GM21423 (cell line): ENCODE measurements around the gene GTPBP10.
A peak's percentile ranks its signal among the peaks of the same experiment; 100 is the strongest.
"Not testable (repeated sequence)": the region's sequence is repeated elsewhere in the genome, so short reads cannot be mapped to it uniquely, and the experiment has no call there.

Source experiments
- ATAC-seq: cut with Tn5 transposase; IDR thresholded peaks from one replicate; pipeline ENCODE4 v1.9.1; 2021; ENCODE audit warnings: mild to moderate bottlenecking, moderate library complexity; ENCODE audit not compliant: unreplicated experiment

GTPBP10 gene, protein sequence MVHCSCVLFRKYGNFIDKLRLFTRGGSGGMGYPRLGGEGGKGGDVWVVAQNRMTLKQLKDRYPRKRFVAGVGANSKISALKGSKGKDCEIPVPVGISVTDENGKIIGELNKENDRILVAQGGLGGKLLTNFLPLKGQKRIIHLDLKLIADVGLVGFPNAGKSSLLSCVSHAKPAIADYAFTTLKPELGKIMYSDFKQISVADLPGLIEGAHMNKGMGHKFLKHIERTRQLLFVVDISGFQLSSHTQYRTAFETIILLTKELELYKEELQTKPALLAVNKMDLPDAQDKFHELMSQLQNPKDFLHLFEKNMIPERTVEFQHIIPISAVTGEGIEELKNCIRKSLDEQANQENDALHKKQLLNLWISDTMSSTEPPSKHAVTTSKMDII

DNA sequence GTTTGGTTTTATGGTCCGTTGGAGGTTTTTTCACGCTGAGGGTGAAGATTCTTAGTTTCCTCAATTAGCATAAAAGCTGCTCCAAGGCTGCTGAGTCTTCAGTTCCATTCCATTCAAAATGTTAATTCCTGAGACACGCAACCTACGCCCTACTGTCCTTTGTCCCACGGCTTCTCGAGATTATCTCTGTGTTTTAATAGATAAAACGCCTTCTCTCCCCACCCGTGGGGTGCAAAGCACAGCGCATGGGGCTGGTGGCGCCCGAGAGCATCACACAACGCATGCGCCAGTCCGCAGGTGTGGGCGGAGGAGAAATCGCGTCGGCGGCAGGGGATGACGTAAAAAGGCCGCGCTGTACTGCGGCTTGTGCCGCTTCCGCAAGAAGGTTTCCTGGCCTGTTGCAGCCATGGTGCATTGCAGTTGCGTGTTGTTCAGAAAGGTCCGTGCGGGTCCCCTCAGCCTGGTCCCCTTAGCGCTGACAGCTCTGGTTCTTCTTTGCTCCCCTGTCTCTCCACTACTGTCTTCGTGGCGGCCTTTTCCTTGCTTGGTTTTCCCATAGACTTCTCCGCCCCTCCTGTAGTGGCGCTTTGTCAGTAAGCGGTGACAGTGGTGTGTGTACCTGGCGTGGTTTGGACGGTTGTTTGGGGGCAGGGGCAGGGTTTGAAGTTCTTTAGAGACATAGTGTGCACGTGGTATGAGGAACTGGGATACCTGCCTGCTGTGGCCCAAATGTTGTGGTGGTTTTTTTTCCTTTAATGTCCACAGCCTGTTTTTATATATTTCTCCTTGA is at the start of gene GTPBP10:
GTPBP10 (plus strand) TSS at position 381 of the 790 bp plus-strand sequence; CDS start at position 407, 26 bp downstream.
- ATAC-seq = peak; percentile 97

DNA sequence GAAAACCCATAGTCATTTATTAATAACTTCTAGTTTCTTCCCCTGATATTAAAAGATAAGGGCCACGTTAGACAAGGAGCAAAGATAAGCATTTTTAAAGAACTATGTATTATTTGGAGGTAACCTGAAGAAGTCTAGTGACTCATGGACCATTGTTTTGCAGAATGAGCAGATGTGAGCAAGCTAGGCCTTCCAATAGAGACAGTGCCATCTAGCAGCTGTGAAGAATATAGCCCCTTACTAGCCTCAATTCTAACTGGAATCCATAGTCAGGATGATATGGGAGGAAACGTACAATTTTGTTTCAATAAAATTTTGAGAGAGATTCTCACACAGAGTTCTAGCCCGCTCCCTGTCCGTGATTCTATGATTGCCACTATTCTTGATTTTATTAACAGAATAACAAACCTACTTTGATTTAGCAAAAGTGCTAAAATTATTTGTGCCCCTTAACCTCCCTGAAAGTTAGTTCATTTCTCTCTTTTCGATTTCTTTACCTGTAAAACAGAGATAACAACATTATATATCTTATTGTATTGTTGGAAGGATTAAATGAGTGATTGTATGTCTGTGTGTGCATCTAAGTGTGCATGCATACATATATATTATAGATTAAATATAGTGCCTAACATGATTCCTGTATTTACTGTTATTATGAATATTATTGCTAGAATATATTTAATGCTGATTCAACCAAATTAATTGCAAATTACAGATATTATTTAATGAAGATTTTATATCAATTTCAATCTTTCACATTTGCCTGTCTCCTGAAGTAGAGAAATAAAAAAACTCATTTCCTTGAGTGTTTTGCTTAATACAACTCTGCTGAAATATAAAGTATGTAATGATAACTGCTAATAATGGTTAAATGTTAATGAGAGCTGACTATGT is 48.1 kb upstream of the GTPBP10 start:
- peak; percentile 80 for ATAC-seq

GRCh38 chr7:90303241-90303640 is 43.3 kb upstream of the GTPBP10 start:
- no peak for ATAC-seq

- ATAC-seq = no peak
Observed at GRCh38 chr7:90309872-90310271, 36.6 kb upstream of the GTPBP10 start.

DNA sequence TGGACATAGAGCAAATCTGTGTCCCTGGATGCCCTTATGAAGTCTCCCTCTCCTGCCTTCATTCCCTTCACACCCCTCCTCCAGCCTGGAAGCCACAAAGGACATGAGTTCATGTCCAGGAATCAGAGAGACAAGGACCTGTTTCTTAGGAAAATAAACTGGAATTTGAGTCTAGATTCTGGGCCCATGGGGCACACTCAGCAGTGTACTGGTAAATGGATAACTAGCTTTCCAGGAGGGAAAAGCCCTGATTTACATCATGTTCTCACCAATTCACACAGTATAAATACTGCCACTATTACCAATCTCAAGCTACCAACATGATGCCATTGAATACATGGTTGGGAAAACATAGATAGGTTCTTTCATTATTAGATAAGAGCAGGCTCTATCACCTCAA is 35.3 kb upstream of the GTPBP10 start:
- no peak for ATAC-seq

DNA sequence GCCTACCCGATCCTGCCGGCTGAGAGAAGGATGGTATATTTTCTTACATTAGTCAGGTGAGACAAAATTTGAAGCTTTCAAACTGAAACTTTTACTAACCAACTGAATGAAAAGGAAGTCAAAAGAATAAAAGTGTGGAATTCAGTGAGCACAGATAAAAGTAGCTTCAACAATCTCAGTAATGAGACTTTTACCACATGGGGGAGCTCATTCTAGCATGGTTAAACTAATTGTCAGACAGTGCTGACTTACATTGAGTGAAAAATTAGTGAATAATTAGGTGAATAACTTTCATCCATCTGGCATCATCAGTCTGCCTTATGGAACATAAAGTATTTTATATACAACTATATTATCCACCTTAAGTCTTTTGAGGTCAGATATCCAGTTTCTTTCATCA is 33.8 kb upstream of the GTPBP10 start:
- no peak for ATAC-seq

- ATAC-seq = no peak
Observed at GRCh38 chr7:90313907-90314306, 32.6 kb upstream of the GTPBP10 start.

DNA sequence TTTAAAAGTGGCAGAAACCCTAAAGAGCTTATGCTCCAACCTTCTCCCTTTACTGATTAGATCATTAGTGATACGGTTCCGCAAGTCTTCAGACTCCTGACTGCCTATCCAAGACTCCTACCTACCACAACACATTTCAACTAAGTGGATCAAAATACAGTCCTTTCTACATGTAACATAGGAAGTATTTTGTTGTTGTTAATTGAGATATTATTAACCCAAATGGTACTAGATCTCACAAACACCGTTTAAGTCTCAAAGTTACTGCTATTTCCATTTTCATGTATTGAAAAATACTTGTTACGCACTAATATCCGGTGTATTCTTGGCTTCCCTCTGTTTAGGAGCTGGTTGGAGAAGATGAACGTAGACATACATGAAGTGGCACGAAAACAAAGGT is 26.5 kb upstream of the GTPBP10 start:
- ATAC-seq = no peak

DNA sequence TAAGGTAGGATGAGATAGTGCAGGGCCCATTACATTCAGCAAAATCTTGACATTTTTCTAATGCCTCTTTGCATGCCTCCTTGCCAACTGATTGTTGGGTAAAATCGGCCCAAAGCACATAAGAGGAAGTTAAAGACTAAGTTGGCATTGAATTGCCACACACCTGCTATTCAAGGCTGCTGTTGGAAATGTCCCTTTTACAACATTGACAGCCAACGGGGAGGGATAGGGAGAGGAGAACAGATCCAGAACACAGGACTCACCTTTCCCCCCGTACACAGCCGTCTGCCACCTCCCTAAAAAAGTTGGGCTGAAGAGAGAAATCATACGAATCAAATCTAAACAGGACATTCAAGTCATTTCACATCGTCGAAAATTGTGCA is 26.1 kb upstream of the GTPBP10 start:
- ATAC-seq = no peak

DNA sequence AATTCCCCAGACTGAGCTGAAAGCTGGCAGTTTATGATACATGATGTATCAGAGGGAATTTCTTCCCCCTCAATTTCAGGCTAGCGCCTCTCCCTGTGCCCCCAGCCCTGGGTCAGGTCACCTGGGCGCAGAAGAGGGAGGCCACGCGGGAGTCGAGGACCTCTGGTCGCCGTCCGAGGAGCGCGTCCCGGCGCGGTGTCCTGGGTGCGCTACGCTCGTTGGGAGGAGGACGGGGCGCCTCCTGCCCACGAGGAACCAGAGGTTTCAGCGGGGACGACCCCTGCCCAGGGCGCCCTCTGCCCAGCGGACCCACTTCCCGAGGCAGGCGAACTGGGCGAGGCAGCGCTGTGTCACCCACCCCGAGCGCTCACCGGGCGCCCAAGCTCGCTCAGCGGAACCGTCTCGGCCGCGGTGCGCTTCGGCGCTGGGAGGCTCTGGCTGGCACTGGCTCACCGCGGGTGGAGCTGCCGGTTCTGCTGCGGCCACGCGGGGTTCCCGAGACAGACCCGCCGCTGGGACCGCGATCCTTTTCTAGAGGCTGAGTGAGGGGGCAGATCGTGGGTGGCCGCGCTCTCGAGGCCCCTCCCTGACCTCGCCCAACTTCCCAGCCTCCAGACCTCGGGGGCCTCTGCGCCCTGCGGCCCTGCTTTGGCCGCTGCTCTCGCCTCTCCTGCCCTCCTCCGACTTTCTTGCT is 25.6 kb upstream of the GTPBP10 start, which contains the start of gene FAM237B:
FAM237B (minus strand) TSS at position 504 of the 694 bp plus-strand sequence. CDS start 1,556 bp downstream, outside the sequence.
- ATAC-seq = no peak

GRCh38 chr7:90322837-90323236 is 23.7 kb upstream of the GTPBP10 start:
- ATAC-seq = no peak

- no peak for ATAC-seq
Observed at GRCh38 chr7:90326500-90326899, 20.0 kb upstream of the GTPBP10 start.

DNA sequence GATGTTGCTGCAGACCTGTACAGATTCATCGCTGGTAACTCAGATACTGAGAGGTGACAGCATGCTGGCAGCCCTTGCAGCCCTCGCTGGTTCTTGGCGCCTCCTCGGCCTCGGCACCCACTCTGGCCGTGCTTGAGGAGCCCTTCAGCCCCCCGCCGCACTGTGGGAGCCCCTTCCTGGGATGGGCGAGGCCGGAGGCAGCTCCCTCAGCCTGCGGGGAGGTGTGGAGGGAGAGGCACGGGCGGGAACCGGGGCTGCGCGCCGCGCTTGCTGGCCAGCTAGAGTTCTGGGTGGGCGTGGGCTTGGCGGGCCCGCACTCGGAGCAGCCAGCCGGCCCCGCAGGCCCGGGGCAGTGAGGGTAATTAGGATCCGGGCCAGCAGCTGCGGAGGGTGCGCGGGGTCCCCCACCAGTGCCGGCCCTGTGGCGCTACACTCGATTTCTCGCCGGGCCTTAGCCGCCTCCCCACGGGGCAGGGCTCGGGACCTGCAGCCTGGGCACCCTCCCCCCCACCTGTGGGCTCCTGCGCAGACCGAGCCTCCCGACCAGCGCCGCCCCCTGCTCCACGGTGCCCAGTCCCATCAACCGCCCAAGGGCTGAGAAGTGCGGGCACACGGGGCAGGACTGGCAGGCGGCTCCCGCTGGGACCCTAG is 12.2 kb upstream of the GTPBP10 start:
- ATAC-seq = no peak

- not testable (repeated sequence) for ATAC-seq
Observed at GRCh38 chr7:90334926-90335325, 11.6 kb upstream of the GTPBP10 start.

DNA sequence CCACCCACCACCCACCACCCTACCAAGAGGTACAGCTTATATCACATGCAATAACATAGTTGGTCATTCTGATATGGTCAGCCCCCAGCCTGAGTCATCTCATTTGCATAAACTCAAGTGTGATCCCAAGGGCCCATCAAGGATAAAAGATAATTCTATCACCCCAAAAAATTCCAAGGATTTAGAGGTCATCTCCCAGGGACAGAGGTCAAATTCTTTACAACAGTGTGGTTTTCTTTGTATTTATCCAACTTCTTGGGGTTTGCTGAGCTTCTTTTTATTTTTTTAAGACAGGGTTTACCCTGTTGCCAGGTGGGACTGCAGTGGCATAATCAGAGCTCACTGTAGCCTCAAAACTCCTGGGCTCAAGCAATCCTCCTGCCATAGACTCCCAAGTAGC is 9.4 kb upstream of the GTPBP10 start:
- ATAC-seq = no peak

DNA sequence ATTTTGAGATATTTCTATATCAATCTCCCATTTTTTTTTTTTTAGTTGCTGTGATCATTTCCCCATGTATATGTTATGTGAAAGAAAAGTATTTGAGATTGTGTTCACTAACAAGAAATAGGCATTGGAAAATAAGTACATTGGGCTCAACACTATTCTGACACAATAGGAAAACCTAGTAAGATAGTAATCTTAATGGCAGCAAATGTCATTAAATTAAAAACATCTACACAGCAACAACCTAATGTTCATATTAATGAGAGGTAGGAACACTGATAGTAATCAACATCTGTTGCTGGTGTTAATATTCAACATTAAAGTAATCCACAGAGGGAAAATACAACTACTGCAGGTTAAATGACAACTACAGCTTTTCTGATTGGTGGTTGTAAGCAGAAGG is 1.5 kb upstream of the GTPBP10 start:
- no peak for ATAC-seq

- peak; percentile 4 for ATAC-seq
Observed at GRCh38 chr7:90345595-90346335, 751 bp upstream of the GTPBP10 start.

- ATAC-seq = no peak
Observed at GRCh38 chr7:90347759-90348158, 1.2 kb downstream of the GTPBP10 start.

GRCh38 chr7:90349305-90349704 is 2.8 kb downstream of the GTPBP10 start:
- ATAC-seq = no peak
